Fibroblast of lung (primary cell): ENCODE measurements around the gene SMCO2.

Experiments used
- EZH2 ChIP-seq: IDR thresholded peaks from 2 replicates; pipeline ENCODE4 v1.5.1; 2012; ENCODE audit warnings: low read length, control low read depth, mild to moderate bottlenecking; ENCODE audit errors: missing control alignments
- TF ChIP-seq, protein P1 (sequence below), 2 donors: IDR thresholded peaks in 1 of 2; conservative IDR thresholded peaks in 1 of 2; 1 replicate in 1 of 2; 2 replicates in 1 of 2; pipeline ENCODE4 v1.5.1; 2011 to 2012; ENCODE audit warnings: low read length in 2 of 2, control low read depth in 1 of 2, inconsistent platforms in 1 of 2, low read depth in 1 of 2, mild to moderate bottlenecking in 1 of 2

DNA sequence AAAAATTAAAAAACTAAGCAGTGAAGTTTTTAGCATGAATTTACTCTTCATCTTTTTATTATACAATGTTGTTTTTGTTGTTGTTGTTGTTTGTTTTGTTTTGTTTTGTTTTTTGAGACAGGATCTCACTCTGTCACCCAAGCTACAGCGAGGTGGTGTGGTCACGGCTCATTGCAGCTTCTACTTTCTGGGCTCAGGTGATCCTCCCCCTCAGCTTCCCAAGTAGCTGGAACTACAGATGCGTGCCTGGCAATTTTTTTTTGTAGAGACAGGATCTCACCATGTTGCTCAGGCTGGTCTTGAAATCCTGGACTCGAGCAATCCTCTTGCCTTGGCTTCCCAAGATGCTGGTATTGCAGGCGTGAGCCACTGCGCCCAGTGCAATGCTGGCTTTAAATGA lies 88.8 kb downstream of the SMCO2 start:
- TF ChIP-seq, protein P1, sequence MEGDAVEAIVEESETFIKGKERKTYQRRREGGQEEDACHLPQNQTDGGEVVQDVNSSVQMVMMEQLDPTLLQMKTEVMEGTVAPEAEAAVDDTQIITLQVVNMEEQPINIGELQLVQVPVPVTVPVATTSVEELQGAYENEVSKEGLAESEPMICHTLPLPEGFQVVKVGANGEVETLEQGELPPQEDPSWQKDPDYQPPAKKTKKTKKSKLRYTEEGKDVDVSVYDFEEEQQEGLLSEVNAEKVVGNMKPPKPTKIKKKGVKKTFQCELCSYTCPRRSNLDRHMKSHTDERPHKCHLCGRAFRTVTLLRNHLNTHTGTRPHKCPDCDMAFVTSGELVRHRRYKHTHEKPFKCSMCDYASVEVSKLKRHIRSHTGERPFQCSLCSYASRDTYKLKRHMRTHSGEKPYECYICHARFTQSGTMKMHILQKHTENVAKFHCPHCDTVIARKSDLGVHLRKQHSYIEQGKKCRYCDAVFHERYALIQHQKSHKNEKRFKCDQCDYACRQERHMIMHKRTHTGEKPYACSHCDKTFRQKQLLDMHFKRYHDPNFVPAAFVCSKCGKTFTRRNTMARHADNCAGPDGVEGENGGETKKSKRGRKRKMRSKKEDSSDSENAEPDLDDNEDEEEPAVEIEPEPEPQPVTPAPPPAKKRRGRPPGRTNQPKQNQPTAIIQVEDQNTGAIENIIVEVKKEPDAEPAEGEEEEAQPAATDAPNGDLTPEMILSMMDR (conservative IDR thresholded peaks at IDR 0.05 in 1 of 2, IDR thresholded peaks at IDR 0.05 in 1 of 2; ENCODE audit: low read depth in 1 of 2, low read length in 2 of 2) = no peak
- no peak for TF ChIP-seq EZH2
